SHP77 treated with DMSO at 0.1 percent for 48 hours (cell line): ENCODE results near the gene SLC39A11.

ENCODE experiments used
- DNase-seq: peaks from one replicate; lab custom pipeline; 2025; lab: John Stamatoyannopoulos, UW

SLC39A11 gene

GRCh38 chr17:72684405-72685020 is 408.0 kb downstream of the SLC39A11 start:
- no peak for DNase-seq

GRCh38 chr17:72683506-72684404 is 408.7 kb downstream of the SLC39A11 start:
- DNase-seq: no peak

GRCh38 chr17:72682605-72683004 is 409.9 kb downstream of the SLC39A11 start:
- no peak for DNase-seq

- DNase-seq: no peak
These were observed 410.6 kb downstream of the SLC39A11 start for GRCh38 chr17:72681844-72682243.

GRCh38 chr17:72677714-72678390 is 414.6 kb downstream of the SLC39A11 start:
- DNase-seq: no peak

GRCh38 chr17:72677108-72677507 is 415.4 kb downstream of the SLC39A11 start:
- DNase-seq: no peak

- no peak for DNase-seq
These were observed 419.8 kb downstream of the SLC39A11 start for GRCh38 chr17:72672729-72673128.

GRCh38 chr17:72671016-72671415 is 421.5 kb downstream of the SLC39A11 start:
- no peak for DNase-seq

- no peak for DNase-seq
These were observed 425.1 kb downstream of the SLC39A11 start for GRCh38 chr17:72667096-72668063.

- DNase-seq: peak; percentile 35
These were observed 426.3 kb downstream of the SLC39A11 start for GRCh38 chr17:72665852-72666851.

- no peak for DNase-seq
These were observed 429.7 kb downstream of the SLC39A11 start for GRCh38 chr17:72662827-72663190.

- DNase-seq: no peak
These were observed 430.3 kb downstream of the SLC39A11 start for GRCh38 chr17:72661945-72662826.

- no peak for DNase-seq
These were observed 431.2 kb downstream of the SLC39A11 start for GRCh38 chr17:72661116-72661944.

- no peak for DNase-seq
These were observed 432.0 kb downstream of the SLC39A11 start for GRCh38 chr17:72660274-72661115.

GRCh38 chr17:72659811-72660210 is 432.7 kb downstream of the SLC39A11 start:
- DNase-seq: no peak

- DNase-seq: no peak
These were observed 433.8 kb downstream of the SLC39A11 start for GRCh38 chr17:72658675-72659074.

- no peak for DNase-seq
These were observed 434.8 kb downstream of the SLC39A11 start for GRCh38 chr17:72657467-72658317.
